ENCODE data around the gene B4GALT4. TPM values are rescaled to one million over a fixed set of nuclear protein-coding genes. Genes with fewer than 3 reads are reported as not detected.

The B4GALT4 gene
- total and polyA plus RNA-seq, 2 of the 8 experiments (the other 6 are each of a cell fraction or from before 2014, with no cell fraction given) = 14.6 to 44.7 TPM

DNA sequence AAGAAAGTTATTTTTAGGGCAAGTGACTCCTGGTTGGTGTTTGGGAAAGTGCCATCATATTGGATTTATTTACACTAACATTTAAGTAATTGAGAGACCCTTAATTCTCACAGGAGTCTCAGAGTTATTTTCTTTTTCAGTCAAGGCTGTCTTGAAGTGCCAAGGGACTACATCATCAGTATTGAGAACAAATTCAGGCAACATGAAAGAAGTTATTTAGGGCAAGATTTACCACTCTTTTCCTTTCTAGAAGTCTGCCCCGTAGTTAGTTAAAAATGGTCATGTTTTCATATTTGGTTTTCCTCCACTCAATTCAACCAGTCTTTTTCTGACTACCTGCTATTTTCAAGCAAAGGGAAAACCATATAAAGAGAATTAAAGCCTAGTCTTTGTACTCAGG lies 6.1 kb downstream of the B4GALT4 start (continued):
- TF ChIP-seq SUZ12 (IDR thresholded peaks at IDR 0.05; ENCODE audit: low read length) = no peak
- no peak for TF ChIP-seq PHF8 (conservative IDR thresholded peaks at IDR 0.05; ENCODE audit: low read depth, low read length)
- TF ChIP-seq CREB1 (IDR thresholded peaks at IDR 0.05) = no peak
